HG03439 (cell line): Measurements from ENCODE around the gene CELF6.
A peak's percentile ranks its signal among the peaks of the same experiment; 100 is the strongest.

Source experiments
- ATAC-seq: cut with Tn5 transposase; IDR thresholded peaks from one replicate; pipeline ENCODE4 v1.9.1; 2021; ENCODE audit warnings: mild to moderate bottlenecking, moderate library complexity; ENCODE audit not compliant: unreplicated experiment

Gene CELF6

GRCh38 chr15:72272213-72272996, 47.6 kb downstream of the CELF6 start, which contains the start of gene PARP6:
TSS of gene PARP6 (minus strand) at chr15:72272554. CDS start at chr15:72267477, 5,077 bp downstream.
- ATAC-seq = peak; percentile 97

DNA sequence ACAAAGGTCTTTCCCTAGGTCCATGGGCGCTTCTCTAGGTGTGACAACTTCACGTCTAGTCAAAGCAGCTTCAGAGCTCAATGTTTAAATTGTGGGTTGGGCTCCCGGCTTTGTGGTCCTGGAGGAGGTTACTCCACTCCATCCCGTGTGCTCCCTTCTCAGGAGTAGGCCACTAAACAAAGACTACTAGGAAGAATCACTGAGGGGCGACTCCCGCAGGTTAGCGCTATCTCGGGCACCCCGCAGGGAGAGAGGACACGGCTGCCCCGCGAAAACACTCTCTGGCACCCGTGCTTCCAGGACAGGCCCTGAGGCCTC, 48.1 kb downstream of the CELF6 start:
- ATAC-seq = no peak

DNA sequence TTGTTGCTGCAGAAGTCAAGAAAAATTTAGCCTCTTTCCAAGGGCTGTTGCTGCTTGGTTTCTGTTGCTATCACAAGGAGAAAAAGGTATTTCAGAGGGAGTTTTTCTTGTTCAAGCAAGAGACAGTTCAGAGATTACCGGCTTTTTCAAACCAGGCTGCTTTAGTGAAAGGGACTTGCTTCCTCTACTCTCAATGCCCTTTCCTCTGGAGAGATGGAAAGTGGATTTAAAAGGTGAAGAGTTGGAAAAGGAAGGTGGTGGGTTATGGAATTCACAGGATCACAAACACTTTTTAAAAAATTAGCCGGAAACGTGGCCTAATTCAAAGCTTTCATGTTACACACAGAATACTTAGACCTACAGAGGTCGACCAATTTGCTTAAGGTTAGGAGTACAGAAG, 48.7 kb downstream of the CELF6 start:
- no peak for ATAC-seq

DNA sequence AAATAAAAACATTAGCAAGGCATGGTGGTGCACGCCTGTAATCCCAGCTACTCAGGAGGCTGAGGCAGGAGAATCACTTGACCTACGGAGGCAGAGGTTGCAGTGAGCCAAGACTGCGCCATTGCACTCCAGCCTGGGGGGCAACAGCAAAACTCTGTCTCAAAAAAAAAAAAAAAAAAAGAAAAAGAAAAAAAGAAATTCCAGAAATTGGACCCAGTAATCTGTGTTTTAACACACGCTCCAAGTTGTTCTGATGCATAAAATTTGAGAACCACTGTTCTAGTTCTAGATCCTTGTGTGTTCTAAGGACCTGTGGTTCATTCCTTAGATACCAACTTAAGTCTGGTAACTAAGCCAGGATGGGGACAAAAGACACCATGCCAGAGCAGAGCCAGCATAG, 50.2 kb downstream of the CELF6 start:
- no peak for ATAC-seq

DNA sequence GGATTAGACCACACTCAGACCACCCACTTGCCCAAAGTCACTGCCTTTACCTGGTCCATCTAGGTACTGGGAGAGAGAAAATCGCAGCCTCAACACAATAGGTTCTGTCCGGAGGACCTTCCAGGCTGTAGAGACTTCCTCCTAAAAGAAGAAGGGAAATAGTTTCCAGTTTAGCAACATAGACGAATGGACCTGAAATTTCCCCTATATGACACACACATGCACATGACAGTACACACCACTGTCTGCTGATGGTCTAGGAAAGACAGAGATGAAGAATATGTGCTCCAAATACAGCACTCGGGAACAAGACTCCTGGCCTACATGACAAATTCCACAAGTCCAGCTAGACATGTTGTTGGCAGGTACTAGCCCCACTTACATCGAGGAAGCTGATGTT, 54.9 kb downstream of the CELF6 start:
- no peak for ATAC-seq

DNA sequence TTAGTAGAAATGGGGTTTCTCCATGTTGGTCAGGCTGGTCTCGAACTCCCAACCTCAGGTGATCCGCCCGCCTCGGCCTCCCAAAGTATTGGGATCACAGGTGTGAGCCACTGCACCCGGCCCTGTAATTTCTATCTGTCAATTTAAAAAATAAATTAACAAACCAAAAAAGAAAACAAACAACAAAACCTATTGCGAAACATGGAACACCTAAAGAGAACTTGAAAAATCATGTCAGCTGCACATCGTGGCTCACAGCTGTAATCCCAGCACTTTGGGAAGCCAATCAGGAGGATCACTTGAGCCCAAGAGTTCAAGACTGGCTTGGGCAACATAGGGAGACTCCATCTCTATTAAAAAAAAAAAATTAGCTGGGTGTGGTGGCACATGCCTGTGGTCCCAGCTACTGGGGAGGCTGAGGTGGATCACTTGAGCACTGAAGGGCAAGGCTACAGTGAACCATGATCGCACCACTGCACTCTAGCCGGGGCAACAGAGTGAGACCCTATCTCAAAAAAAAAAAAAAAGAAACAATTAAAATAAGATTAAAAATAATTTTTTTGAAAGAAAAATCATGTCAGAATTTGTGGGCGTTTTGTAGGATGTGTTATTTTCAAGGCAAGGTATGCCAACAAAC, 67.2 kb downstream of the CELF6 start:
- ATAC-seq = no peak

- ATAC-seq = no peak
Observed at GRCh38 chr15:72249142-72249810, 70.7 kb downstream of the CELF6 start.

GRCh38 chr15:72248514-72248913, 71.4 kb downstream of the CELF6 start:
- ATAC-seq = no peak

DNA sequence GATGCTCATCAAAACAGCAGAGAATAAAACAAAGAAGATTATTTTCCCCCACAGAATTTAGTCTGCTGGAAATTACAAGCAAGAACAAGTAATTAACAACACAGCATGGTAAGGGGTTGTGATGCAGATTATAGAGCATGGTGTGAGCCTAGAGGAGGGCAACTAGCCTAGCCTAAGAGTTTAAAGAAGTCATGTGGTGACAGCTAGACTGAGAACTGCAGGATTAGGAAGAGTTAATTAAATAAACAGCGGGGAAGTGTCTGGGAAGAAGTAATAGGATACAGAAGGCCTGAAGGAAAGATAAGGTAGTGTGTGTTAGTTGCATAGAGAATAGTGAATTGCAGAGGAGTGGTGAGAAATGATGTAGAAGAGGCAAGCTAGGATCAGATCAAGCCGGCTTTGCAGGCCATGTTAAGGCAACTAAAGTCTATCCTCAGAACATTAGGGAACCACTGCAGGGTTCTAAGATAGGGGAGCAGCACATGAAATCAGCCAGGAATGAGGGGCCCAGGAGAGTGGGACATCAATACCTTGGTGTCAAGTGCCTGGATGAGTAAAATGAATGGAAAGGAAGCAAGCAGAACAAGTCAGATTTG, 77.1 kb downstream of the CELF6 start:
- no peak for ATAC-seq

DNA sequence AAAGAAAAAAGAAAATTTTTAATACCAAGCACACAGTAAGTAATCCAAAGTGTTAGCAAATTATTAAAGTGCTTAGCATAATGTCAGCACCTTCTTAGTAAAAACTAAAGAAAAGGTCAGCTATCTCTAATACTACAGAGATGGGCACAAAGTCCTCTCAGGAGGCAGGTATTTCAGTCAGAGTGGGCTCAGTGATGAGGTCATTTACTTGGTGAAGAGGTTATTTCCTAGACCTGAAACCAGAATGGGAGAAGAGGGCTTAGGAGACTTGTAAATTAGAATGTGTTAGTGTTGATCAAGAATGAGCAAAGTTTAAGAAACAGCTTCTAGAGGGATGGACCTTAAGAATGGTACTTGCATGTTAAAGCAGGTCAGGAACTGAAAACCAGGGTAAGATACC, 80.3 kb downstream of the CELF6 start:
- no peak for ATAC-seq

DNA sequence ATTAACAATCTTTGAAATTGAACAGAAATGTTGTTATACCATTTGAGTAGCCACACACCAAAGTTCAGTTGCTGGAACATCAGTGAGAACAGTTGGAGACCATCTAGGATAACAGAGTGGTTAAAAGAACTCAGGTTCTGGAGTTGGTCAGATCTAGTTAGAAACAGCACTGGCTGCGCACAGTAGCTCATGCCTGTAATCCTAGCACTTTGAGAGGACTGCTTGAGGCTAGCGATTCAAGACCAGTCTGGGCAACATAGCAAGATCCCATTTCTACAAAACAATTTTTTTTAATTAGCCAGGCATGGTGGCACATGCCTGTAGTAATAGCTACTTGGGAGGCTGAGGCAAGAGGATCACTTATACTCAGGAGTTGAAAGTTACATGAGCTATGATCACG, 81.4 kb downstream of the CELF6 start:
- no peak for ATAC-seq

DNA sequence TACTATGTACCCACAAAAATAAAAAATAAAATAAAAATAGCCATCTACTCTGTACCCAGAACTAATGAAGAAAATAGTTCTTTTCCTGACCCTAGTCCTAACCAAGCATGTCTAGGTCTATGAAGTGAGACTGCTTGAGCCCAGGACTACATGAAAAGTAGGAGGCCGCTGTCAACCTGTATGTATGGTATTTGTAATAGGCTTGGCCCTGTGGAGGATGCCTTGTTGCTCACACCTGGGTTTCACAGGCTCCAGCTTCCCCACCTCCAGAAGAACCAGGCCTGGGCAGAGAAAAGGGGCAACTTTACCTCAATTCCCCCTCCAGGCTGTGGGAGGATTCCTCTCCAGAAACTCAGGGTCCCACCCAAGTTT, 82.1 kb downstream of the CELF6 start:
- no peak for ATAC-seq

- no peak for ATAC-seq
Observed at GRCh38 chr15:72237029-72237852, 82.7 kb downstream of the CELF6 start.

GRCh38 chr15:72236381-72237003, 83.5 kb downstream of the CELF6 start:
- ATAC-seq = no peak

DNA sequence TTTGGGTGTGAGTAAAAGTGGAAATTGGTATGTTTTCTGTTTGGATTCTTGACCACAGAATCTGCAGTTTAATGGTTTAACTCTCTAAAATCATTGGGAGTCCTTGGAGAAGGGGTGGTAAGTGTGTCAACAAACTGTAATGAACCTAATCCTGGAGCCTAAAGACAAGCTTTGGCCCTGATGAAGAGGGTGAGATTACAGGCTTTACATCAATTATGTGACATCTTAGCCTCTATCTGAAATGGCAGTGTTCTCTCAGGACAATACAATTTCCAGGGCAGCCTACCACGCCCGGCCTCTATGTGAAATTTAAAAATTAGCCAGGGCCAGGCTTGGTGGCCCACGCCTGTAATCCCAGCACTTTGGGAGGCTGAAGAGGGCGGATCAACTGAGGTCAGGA, 84.7 kb downstream of the CELF6 start:
- ATAC-seq = no peak
